ENCODE results near the gene NRG4. TPM values are rescaled to one million over a fixed set of nuclear protein-coding genes. Genes with fewer than 3 reads are reported as not detected.

Gene NRG4
- total and polyA plus RNA-seq, 2 experiments from 2014 or later, result 0.21 to 0.47 TPM

DNA sequence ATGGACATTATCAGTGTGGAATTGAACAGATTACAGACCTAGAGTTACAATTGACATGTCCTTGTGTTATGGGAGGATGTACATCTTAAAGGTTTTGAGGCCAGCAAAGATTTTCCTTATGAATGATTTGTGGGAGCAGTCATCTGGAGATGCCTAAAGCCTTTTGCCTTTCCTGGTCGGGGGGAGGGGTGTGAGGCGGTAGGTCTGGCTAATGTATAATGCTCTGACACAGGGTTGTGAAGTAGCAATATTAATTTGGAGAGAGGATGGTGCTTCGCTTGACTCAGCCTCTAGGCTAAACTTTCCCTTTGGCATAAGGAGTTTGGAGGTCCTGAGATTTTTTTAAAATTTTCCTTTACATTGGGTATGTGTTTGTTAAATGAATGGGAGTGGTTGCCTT is 85.3 kb downstream of the NRG4 start:
- H3K4me3 Mint-ChIP-seq, result no peak overlapping the region
- H3F3A ChIP-seq (replicated peaks; ENCODE audit: low read depth), result no peaks in the 10 kb centered on the region; the same call in 1 of the 2 replicates
- no peaks in the 10 kb centered on the region for H3K27me3 Mint-ChIP-seq (ENCODE audit: insufficient read depth, low read depth, poor library complexity)
- H3K27ac Mint-ChIP-seq, result peak overlapping the region; percentile 52; the same call in 1 of the 2 replicates
- peaks cover 18% of the 10 kb centered on the region for H3K36me3 ChIP-seq (ENCODE audit: insufficient read depth)
- DNase-seq (ENCODE audit: low spot score) (no peak), ATAC-seq (no peak)
- peaks cover 34% of the 10 kb centered on the region for H4K20me1 ChIP-seq (replicated peaks; ENCODE audit: insufficient read depth)
- H3K79me2 ChIP-seq (replicated peaks; ENCODE audit: insufficient read depth), result peaks cover 59% of the 10 kb centered on the region
- TF ChIP-seq ZNF114 (CRISPR knock-in tag; IDR thresholded peaks at IDR 0.05) (no peak), NANOG (IDR thresholded peaks at IDR 0.05; ENCODE audit: borderline replicate concordance) (no peak), EZH2phosphoT487 (IDR thresholded peaks at IDR 0.05; ENCODE audit: unreplicated experiment) (no peak), EZH2 (IDR thresholded peaks at IDR 0.05; ENCODE audit: low read depth, unreplicated experiment) (no peak), JUNB (IDR thresholded peaks at IDR 0.05; ENCODE audit: unreplicated experiment) (no peak), ZNF331 (CRISPR knock-in tag; IDR thresholded peaks at IDR 0.05; ENCODE audit: low read depth) (no peak), CREB1 (CRISPR knock-in tag; IDR thresholded peaks at IDR 0.05; ENCODE audit: low read depth) (no peak), STAT1 (IDR thresholded peaks at IDR 0.05; ENCODE audit: unreplicated experiment) (no peak), POLR2AphosphoS5 (IDR thresholded peaks at IDR 0.05; ENCODE audit: low read depth) (no peak)
- TF ChIP-seq, protein P1, sequence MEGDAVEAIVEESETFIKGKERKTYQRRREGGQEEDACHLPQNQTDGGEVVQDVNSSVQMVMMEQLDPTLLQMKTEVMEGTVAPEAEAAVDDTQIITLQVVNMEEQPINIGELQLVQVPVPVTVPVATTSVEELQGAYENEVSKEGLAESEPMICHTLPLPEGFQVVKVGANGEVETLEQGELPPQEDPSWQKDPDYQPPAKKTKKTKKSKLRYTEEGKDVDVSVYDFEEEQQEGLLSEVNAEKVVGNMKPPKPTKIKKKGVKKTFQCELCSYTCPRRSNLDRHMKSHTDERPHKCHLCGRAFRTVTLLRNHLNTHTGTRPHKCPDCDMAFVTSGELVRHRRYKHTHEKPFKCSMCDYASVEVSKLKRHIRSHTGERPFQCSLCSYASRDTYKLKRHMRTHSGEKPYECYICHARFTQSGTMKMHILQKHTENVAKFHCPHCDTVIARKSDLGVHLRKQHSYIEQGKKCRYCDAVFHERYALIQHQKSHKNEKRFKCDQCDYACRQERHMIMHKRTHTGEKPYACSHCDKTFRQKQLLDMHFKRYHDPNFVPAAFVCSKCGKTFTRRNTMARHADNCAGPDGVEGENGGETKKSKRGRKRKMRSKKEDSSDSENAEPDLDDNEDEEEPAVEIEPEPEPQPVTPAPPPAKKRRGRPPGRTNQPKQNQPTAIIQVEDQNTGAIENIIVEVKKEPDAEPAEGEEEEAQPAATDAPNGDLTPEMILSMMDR (conservative IDR thresholded peaks at IDR 0.05; ENCODE audit: low read depth in 2 of 2), result no peak
- TF ChIP-seq, protein P2, sequence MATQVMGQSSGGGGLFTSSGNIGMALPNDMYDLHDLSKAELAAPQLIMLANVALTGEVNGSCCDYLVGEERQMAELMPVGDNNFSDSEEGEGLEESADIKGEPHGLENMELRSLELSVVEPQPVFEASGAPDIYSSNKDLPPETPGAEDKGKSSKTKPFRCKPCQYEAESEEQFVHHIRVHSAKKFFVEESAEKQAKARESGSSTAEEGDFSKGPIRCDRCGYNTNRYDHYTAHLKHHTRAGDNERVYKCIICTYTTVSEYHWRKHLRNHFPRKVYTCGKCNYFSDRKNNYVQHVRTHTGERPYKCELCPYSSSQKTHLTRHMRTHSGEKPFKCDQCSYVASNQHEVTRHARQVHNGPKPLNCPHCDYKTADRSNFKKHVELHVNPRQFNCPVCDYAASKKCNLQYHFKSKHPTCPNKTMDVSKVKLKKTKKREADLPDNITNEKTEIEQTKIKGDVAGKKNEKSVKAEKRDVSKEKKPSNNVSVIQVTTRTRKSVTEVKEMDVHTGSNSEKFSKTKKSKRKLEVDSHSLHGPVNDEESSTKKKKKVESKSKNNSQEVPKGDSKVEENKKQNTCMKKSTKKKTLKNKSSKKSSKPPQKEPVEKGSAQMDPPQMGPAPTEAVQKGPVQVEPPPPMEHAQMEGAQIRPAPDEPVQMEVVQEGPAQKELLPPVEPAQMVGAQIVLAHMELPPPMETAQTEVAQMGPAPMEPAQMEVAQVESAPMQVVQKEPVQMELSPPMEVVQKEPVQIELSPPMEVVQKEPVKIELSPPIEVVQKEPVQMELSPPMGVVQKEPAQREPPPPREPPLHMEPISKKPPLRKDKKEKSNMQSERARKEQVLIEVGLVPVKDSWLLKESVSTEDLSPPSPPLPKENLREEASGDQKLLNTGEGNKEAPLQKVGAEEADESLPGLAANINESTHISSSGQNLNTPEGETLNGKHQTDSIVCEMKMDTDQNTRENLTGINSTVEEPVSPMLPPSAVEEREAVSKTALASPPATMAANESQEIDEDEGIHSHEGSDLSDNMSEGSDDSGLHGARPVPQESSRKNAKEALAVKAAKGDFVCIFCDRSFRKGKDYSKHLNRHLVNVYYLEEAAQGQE (IDR thresholded peaks at IDR 0.05; ENCODE audit: unreplicated experiment), result no peak
- TF ChIP-seq, protein P3, sequence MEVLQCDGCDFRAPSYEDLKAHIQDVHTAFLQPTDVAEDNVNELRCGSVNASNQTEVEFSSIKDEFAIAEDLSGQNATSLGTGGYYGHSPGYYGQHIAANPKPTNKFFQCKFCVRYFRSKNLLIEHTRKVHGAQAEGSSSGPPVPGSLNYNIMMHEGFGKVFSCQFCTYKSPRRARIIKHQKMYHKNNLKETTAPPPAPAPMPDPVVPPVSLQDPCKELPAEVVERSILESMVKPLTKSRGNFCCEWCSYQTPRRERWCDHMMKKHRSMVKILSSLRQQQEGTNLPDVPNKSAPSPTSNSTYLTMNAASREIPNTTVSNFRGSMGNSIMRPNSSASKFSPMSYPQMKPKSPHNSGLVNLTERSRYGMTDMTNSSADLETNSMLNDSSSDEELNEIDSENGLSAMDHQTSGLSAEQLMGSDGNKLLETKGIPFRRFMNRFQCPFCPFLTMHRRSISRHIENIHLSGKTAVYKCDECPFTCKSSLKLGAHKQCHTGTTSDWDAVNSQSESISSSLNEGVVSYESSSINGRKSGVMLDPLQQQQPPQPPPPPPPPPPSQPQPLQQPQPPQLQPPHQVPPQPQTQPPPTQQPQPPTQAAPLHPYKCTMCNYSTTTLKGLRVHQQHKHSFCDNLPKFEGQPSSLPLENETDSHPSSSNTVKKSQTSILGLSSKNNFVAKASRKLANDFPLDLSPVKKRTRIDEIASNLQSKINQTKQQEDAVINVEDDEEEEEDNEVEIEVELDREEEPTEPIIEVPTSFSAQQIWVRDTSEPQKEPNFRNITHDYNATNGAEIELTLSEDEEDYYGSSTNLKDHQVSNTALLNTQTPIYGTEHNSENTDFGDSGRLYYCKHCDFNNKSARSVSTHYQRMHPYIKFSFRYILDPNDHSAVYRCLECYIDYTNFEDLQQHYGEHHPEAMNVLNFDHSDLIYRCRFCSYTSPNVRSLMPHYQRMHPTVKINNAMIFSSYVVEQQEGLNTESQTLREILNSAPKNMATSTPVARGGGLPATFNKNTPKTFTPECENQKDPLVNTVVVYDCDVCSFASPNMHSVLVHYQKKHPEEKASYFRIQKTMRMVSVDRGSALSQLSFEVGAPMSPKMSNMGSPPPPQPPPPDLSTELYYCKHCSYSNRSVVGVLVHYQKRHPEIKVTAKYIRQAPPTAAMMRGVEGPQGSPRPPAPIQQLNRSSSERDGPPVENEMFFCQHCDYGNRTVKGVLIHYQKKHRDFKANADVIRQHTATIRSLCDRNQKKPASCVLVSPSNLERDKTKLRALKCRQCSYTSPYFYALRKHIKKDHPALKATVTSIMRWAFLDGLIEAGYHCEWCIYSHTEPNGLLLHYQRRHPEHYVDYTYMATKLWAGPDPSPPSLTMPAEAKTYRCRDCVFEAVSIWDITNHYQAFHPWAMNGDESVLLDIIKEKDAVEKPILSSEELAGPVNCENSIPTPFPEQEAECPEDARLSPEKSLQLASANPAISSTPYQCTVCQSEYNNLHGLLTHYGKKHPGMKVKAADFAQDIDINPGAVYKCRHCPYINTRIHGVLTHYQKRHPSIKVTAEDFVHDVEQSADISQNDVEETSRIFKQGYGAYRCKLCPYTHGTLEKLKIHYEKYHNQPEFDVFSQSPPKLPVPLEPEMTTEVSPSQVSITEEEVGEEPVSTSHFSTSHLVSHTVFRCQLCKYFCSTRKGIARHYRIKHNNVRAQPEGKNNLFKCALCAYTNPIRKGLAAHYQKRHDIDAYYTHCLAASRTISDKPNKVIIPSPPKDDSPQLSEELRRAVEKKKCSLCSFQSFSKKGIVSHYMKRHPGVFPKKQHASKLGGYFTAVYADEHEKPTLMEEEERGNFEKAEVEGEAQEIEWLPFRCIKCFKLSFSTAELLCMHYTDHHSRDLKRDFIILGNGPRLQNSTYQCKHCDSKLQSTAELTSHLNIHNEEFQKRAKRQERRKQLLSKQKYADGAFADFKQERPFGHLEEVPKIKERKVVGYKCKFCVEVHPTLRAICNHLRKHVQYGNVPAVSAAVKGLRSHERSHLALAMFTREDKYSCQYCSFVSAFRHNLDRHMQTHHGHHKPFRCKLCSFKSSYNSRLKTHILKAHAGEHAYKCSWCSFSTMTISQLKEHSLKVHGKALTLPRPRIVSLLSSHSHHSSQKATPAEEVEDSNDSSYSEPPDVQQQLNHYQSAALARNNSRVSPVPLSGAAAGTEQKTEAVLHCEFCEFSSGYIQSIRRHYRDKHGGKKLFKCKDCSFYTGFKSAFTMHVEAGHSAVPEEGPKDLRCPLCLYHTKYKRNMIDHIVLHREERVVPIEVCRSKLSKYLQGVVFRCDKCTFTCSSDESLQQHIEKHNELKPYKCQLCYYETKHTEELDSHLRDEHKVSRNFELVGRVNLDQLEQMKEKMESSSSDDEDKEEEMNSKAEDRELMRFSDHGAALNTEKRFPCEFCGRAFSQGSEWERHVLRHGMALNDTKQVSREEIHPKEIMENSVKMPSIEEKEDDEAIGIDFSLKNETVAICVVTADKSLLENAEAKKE (CRISPR knock-in tag; IDR thresholded peaks at IDR 0.05), result no peak
- TF ChIP-seq, protein P4, sequence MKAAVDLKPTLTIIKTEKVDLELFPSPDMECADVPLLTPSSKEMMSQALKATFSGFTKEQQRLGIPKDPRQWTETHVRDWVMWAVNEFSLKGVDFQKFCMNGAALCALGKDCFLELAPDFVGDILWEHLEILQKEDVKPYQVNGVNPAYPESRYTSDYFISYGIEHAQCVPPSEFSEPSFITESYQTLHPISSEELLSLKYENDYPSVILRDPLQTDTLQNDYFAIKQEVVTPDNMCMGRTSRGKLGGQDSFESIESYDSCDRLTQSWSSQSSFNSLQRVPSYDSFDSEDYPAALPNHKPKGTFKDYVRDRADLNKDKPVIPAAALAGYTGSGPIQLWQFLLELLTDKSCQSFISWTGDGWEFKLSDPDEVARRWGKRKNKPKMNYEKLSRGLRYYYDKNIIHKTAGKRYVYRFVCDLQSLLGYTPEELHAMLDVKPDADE (IDR thresholded peaks at IDR 0.05), result no peak
- H3K27ac ChIP-seq (ENCODE audit: low read depth), result peak overlapping the region; percentile 40
- no peak overlapping the region for H3K4me3 ChIP-seq
- H3K4me1 Mint-ChIP-seq, result peaks cover 41% of the 10 kb centered on the region
- H3K9me3 Mint-ChIP-seq, result no peaks in the 10 kb centered on the region
- no peaks in the 10 kb centered on the region for H3K9me2 ChIP-seq (ENCODE audit: insufficient read depth)
- peaks cover 26% of the 10 kb centered on the region for H3K4me1 ChIP-seq (ENCODE audit: insufficient read depth)
- no peaks in the 10 kb centered on the region for H3K27me3 ChIP-seq (ENCODE audit: insufficient read depth)
- H2AFZ ChIP-seq, result no peak overlapping the region
- H3K4me2 ChIP-seq, result peak overlapping the region; percentile 33; the same call in 1 of the 2 replicates
- peaks cover 37% of the 10 kb centered on the region for H3K36me3 Mint-ChIP-seq (ENCODE audit: low read depth)

All from GM23338 (cell line).